GM18519 (cell line): ENCODE results near the gene STAB1.

Experiments used
- ATAC-seq: cut with Tn5 transposase; IDR thresholded peaks from one replicate; pipeline ENCODE4 v1.9.1; 2021; ENCODE audit warnings: mild to moderate bottlenecking, moderate library complexity; ENCODE audit not compliant: unreplicated experiment, low FRiP score

Gene STAB1, protein sequence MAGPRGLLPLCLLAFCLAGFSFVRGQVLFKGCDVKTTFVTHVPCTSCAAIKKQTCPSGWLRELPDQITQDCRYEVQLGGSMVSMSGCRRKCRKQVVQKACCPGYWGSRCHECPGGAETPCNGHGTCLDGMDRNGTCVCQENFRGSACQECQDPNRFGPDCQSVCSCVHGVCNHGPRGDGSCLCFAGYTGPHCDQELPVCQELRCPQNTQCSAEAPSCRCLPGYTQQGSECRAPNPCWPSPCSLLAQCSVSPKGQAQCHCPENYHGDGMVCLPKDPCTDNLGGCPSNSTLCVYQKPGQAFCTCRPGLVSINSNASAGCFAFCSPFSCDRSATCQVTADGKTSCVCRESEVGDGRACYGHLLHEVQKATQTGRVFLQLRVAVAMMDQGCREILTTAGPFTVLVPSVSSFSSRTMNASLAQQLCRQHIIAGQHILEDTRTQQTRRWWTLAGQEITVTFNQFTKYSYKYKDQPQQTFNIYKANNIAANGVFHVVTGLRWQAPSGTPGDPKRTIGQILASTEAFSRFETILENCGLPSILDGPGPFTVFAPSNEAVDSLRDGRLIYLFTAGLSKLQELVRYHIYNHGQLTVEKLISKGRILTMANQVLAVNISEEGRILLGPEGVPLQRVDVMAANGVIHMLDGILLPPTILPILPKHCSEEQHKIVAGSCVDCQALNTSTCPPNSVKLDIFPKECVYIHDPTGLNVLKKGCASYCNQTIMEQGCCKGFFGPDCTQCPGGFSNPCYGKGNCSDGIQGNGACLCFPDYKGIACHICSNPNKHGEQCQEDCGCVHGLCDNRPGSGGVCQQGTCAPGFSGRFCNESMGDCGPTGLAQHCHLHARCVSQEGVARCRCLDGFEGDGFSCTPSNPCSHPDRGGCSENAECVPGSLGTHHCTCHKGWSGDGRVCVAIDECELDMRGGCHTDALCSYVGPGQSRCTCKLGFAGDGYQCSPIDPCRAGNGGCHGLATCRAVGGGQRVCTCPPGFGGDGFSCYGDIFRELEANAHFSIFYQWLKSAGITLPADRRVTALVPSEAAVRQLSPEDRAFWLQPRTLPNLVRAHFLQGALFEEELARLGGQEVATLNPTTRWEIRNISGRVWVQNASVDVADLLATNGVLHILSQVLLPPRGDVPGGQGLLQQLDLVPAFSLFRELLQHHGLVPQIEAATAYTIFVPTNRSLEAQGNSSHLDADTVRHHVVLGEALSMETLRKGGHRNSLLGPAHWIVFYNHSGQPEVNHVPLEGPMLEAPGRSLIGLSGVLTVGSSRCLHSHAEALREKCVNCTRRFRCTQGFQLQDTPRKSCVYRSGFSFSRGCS (N-terminal part only)

DNA sequence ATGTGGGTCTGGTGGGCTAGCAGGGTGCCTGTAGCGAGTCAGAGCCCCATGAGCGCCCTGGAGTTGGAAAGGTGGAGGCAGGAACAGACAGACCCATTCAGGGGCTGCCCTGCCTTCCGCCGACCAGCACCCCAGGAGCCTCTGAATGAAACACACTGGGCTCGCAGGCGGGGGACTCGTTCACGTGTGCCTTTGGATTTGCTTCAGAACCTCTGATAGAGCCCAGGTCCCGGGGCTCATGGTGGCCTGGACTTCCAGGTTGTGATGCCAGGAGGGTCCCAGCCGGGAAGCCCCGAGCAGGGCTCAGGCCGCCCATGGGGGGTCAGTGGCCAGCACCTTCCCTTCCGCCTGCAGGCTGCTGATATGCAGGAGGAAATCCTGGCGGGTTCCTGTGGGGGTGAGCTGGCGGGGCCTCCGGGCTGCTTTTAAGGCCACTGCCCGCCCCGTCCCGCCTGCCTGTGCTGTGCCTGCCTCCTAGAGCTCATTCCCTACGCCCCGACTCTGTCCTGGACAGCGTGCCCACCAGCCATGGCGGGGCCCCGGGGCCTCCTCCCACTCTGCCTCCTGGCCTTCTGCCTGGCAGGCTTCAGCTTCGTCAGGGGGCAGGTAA lies at the start of gene STAB1:
STAB1 (plus strand) TSS at position 453 of the 610 bp plus-strand sequence; CDS start at position 529, 76 bp downstream.
- ATAC-seq = no peak

DNA sequence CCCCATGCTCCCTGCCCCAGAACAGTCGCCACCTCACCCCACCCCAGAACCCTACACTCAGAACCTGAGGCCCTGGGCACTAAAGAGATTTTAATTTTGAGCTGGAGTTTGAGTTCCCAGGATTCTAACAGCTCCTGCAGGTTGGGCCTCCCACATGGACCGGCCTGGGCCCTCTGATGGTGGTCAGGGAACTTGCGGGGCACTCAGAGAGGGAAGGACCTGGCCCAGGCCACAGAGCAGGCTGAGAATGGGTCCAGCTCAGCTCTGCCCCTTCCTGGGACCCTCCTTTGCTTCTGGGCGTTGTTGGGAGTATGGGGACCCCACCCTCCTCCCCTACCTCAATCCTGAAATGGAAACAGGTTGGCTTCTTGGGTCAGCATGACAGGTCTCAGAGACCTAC lies 49.1 kb upstream of the STAB1 start:
- ATAC-seq = no peak

DNA sequence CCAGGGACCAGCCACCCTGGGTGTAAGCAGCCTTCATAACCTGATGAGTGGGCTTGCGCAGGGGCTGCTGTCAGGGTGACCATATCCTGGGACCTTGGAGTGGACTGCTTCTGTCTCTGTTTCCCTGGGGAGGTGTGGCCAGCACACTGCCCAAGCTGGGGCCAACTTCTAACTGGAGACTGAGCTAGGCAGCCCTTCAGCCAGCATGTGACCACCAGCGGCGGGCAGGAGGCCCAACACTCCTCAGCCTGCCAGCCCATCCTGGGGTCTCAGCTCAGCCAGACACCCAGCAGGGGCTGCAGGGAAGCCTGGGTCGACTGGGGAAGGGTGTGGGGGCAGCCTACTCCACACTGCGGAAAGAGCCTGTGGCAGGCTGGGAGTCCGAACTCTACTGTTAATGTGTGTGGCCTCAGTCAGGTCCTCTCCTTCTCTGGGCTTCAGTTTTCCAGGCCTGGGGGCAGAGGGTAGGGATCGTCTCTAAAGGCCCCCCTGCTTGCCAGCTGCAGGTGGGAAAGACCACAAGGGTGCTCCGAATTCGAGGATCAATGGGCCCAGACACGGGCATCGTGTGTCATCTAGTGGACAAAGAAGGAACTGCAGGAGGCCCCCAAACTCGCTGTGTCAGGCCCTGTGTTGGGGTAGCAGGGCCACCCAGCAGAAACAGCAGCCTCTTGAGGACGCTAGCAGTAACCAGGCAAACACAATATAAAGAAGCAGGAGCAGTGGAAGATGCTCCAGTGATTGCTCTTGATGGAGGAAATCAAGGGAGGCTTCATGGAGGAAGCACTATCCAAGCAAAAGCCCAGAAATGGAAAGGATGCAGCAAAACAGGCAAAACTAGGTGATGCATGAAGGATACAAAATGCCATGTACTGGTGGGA lies 48.3 kb upstream of the STAB1 start:
- no peak for ATAC-seq

DNA sequence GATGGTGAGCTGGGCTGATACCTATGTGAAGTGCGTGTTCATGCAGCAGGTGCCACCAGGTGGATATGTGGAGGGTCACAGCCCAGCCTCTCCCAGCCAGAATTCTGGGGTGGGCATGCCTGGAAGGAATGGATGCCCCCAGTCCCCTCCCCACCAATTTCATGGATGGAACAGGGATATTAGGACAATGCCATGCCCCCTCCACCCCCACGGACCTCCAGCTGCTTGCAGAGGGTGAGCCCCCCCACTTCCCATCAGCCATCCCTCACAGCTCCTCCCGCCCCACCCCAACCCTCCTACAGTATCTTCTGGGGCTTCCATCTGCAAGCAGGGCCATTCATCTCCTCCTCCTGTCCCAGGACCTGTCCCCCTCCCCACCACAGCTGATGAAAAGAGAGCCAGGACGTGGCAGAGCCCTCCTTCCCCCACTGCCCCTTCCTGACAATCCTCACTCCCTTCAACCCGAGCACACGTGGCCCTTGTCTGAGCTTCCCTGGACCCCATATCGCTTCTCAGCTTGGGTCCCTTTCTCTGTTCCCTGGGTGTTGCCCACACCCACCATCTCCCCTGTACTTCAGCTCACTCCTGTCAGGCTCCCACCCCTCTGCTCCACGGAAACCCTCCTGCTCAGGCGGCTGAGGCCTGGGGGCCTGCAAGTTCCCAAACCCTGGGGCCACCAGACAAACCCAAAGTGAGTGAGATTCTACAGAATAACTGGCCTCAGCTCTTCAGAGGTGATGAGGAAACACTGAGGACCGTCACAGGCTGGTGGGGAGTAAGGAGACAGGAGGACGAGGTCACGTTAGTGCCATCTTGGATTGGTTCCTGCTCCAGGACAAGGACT lies 47.4 kb upstream of the STAB1 start:
- ATAC-seq = no peak

DNA sequence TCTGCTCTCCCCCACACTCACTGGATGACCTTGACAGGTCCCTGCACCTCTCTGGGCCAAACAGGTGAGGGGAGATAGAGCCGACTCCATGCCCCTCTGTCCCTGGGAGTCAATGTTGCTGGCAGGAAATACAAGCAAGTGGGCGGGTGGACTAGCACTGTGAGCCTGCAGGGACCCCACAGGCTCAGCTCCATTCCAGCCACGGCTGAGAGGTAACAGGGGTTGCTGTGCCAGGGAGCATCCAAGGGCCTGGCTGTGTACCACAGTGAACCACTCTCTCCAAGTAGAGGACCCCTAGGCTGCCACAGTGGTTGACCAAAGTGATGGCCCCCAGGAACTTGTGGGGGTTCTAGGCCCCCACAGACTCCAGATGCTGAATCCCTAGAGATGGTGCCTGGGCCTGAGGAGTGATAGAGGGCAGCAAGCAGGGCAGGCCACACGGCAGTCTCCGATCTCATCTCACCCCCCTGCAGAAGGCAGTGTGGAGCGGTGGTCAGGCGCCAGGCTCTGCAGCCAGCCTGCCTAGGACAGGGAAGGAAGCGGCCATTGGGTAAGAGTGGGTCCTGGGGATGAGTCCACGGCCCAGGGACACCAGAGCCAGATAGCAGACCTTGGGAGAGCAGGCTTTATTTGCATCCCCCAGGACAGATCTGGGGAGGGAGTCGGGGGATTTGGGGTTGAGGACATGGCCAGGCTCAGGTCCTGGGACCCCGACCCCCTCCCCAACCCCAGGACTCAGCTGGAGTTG lies 44.5 kb upstream of the STAB1 start:
- no peak for ATAC-seq

DNA sequence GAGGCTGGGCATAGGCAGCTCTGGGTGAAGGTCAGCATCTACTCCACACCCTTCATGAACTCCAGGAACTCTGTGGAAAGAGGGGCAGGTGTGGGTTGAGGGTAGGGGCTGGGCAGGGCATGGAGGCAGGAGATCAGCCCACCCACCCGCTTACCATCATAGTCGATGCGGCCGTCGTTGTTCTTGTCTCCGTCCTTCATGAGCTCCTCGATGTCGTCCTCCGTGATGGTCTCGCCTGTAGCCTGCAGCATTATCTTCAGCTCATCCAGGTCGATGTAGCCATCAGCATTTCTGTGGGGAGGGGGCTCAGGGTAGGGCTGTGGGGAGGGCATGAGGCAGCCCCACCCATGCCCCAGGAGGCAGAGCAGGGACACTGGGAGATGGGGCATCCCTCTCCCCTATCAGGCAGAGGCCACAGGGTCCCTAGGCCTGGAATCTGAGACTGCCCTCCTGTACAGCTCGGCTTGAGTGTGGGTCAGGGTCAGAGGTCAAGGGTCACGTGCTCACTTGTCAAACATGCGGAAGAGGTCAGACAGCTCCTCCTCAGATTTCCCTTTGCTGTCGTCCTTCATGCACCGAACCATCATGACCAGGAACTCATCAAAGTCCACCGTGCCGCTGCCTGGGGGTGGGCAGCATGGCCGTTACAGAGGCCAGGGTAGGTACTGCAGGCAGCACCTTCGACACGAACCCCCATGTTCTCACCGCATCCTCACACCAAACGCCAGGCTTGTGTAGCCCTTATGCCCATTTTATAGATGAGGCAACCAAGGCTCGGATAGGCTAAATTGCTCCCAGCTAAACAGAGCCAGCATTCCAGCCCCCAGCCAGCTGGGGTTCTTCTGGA lies 43.7 kb upstream of the STAB1 start:
- no peak for ATAC-seq

DNA sequence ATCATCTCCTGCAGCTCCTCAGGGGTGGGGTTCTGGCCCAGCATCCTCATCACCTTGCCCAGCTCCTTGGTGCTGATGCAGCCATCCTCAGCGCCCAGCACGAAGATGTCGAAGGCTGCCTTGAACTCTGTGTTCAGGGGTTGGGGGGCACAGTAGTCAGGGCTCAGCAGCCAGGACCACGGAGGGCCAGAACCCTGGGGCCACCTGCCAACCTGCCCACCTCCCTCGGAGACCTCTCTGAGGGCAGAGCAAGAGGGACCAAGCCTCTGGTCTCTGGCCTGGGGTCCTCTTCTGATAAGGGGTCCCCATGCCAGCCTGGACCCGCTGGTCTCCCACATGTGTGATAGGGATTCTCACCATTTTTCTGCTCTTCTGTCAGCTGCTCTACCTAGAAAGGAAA lies 43.0 kb upstream of the STAB1 start:
- no peak for ATAC-seq

DNA sequence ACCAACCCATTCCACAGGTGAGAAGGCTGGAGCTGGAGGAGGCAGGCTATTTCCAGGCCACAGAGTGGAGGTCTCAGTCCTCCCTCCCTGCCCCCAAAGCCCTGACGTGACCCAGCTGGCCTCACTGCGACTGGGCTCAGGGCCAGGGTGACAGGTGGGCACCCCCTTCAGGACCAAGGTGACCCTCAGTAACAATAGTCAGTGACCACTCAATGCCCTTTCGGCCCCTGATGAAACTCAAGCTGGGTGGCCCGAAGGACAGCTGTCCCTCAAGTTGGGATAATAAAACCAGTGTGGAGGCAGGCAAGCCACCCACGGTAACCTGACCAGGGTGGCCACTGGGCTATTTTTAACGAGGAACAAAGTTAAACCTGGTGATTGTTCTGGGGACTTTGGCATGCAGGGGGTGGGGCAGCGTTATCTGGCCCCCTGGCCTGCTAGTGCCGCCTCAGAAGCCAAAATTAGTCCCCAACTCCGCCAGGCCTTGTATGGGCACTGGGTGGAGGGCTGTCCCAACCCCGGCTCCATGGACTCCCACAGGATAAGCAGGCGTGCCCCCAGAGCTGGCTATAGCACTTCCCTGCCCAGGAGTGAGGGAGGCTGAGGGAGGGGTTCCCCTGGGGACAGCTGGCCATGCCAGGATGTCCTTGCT lies 42.4 kb upstream of the STAB1 start:
- ATAC-seq = no peak

DNA sequence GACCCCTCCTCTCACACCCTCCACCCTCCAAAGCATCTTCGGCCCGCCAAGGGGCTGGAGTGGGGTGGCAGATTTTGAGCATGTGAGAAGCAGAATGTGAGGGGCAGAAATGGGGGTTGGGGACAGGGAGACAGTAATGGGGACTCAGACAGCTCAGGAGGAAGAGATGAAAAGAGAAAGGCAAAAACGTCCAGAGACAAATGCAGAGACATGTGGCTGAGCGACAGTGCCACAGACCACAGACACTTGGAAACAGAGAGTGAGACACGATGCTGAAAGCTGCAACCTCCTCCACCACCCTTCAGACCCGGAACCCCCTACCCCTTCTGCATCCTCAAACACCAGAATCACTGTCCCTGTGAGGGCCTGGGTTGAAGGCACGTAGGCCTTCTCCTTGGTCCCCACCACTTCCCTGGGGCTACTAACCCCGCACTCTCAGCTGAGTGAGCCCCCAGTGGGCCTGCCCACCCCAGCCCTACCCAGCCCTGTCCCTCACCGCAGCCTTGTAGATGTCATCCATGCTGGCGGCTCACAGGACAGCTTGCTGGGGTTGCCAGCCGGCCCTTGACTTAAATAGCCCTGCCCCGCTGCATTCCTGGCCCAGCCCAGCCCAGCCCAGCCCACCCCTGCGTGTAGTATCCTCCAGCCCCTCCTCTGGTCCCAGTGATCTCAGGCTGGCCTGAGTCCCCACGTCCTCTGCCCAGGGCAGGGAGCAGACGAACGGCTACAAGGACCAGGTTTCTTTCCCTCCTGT lies 41.5 kb upstream of the STAB1 start, which contains the start of gene TNNC1:
TNNC1 (minus strand) TSS at position 546 of the 754 bp plus-strand sequence; CDS start at position 520, 26 bp downstream.
- ATAC-seq = no peak

DNA sequence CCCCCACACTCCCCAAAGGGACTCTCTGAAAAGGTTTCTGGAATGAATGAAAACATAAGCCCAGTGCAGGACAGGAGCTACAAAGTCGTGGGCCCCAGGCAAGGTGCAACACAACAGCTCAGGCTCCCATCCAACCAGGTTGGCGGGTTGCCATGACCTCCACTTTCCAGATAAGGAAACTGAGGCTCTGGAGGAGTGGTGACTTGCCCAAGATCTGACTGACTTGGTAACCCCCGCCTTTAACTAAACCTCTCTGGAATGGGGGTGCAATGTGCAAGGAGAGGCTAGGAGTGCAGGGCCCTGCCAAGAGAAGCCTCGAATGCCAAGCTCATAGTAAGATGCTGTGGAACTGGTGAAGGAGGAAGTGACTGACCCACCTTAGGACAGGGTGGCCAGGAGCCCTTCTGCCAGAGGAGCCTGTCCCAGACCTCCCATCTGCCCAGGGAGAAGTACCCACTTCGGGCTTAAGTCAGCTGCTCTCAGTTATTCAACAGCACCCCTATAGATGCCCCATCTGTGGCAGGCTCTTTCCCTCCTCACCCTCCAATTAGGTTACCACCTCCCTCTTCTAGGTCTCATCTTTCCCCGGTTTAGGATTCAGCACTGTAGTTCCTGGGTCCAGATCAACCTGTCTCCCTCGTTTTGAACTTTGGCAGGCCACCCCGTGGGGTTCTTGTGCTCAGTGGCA lies 40.7 kb upstream of the STAB1 start:
- ATAC-seq = no peak

DNA sequence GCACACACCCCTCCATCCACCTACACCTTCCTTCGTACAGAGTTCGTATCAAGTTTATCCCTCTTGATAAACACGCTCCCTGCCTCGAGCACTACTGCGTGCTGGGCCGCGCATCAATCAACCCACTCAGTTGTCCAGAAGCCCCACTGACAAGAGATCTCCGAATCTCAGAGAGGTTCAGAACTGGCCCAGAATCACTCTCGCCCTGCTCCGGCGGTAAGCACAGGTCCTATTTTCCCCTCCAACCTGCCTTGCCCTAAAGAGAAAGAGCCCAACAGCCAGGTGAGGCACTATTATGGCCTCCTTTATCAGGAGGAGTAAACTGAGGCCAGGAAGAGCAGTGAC lies 40.2 kb upstream of the STAB1 start:
- no peak for ATAC-seq

DNA sequence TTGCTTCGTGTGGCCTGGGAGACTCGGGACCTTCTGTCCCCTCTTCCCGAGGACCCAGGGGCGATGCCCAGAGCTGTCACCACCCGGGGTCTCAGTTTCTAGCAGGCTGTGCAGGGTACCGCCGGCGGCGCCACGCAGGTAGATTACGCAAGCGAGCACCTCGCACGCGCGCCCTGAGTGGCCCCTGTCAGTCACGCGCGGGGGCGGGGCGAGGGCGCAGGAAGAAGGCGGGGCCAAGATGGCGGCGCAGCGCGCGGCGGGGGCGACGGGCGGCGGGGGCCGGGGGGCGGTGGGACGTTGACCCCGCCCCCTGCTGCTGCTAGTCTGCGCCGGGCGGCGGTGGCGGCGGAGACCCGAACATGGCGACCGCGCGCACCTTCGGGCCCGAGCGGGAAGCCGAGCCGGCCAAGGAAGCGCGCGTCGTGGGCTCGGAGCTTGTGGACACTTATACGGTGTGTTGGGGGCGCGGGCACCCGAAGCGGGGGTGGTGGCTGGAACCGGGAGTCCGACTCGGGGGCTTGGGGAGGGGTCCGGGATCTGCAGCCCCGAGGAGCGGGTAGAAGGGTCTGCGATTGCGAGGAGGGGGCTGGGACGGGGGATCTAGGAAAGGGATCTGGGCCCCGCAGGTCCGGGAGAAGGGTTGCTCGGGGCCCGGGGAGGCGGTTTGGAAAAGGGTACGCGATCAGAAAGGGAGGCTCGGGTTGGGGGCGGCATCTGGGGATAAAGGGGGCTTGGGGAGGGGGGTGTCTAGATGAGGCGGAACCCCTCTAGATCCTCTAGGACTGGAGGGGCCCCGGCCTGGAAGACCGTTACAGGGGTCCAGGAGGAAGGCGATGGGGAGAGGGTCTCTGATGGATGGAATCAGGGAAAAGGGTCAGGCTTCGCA lies 39.6 kb upstream of the STAB1 start, which contains the start of gene NISCH:
NISCH (plus strand) TSS at position 322 of the 886 bp plus-strand sequence; CDS start at position 360, 38 bp downstream.
- ATAC-seq = peak; percentile 60

DNA sequence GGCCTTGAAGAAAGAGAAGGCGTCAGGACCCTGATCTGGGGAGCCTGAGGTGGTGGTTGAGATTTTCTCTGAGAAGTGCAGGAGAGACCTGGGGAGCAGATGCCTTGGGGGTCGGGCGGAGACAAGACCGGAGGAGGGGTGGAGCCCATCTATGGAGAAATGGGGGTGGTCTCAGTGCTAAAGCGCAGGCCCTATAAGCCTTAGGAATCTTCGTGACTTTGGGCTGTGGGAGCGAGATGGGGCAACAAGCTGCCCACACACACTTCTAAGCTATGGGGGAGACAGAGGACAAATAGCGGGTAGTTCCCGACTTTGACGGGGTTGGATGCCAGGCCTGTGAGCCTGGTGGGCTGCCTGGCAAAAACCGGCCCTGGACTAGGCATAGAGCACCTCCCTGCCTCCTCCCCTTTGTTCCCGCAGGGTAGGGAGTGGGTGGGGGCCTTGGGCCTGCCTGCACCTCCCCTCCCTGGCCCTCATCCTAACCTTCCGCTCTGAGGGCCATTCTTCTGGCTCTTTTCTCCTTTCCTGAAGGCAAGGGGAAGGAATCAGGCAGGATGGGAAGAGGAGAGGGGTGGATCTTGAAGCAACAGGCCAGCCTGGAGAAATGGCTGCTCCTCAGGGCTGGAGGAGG lies 38.9 kb upstream of the STAB1 start:
- ATAC-seq = no peak
